Coronary artery (tissue), 2 donors: Measurements from ENCODE around the gene MYO7B.

Source experiments
- DNase-seq: peaks from one replicate; pipeline ENCODE4 v3.0.0-alpha.2; 2017; ENCODE audit warnings: low spot score
- H3K27ac ChIP-seq, 2 donors: fragments of 200-600 bp; sonication (generic); one replicate each; pipeline ENCODE4 v1.5.1; 2016 to 2019
- H3K4me3 ChIP-seq: fragments of 200-600 bp; sonication (generic); 2 replicates; pipeline ENCODE4 v1.5.1; 2016; ENCODE audit warnings: mild to moderate bottlenecking, moderate library complexity
- CTCF ChIP-seq: fragments of 200-600 bp; sonication (generic); IDR thresholded peaks from one replicate; pipeline ENCODE4 v1.5.1; 2019; ENCODE audit warnings: antibody characterized with exemption

MYO7B gene

DNA sequence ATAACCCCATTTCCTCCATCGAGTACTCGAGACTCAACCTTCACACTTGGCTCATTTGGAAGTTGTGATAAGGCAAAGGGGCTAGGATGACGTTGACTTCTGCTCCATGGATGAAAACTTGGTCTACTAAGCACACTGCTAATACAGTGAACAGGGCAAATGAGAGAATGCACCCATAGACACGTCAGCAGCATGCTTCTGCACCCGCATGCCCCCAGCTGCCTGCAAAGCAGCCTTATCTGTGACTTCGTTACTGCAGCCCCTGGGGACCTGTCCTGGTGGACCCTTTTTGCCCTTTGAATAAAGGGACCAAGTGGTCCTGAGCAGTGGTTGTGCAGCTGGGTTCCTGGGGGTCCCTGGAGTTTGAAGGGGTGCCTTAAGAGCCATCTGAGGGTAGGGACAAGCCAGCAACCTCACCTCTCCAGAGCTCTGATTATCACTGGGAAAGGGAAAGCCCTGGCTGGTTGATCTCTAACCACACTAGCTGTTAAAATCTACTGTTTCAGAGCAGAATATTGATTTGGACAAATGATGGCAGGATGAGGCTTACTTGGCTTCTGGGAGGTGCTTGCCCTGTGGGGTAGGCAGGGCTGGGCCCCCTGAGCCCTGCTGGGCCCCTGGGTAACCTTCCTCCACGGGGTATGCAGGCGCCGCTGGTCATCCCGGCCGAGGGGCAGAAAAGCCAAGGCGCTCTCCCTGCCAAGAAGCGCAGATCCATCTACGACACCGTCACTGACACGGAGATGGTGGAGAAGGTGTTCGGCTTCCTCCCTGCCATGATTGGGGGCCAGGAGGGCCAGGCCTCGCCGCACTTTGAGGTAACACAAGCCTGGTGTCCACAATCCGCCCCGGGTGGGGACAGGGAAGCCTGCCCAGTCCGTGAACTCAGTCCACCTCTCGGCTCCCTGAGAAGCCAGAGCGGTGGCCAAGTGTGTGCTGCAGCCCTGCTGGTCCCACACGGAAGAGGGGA, 72.9 kb downstream of the MYO7B start:
- Histone ChIP-seq H3K27ac (no peak overlapping the region), H3K4me3 (no peak overlapping the region)
- no peak for TF ChIP-seq CTCF
- DNase-seq, result peak; percentile 65

DNA sequence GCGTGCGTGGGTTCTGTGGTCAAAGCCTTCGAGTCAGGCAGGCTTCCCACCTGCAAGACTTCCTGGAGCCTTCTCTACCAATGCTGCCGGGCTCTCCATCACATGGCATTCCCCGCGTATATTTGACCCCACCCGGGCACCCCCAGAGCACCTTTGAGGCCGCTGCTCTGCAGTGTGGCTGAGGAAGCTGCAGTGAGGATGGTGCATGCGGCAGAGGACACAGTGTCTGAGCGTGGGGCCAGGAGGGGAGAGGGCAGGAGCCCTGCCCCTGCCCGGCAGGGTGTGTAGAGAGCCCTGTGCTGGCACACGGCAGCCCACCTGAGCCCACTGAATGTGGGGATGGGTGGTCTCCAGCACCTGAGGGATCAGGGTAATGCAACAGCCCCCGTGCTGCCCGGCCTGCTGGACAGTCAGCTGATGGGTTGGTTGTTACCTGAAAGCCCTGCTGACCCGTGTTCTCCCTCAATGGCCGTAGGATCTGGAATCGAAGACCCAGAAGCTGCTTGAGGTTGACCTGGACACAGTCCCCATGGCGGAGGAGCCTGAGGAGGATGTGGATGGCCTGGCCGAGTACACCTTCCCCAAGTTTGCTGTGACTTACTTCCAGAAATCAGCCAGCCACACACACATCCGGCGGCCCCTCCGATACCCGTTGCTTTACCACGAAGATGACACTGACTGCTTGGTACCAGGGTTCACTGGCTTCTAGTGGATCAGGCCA, 73.7 kb downstream of the MYO7B start:
- Histone ChIP-seq H3K4me3 (no peak overlapping the region), H3K27ac (no peak overlapping the region)
- DNase-seq, result peak; percentile 53
- no peak for TF ChIP-seq CTCF

- Histone ChIP-seq H3K4me3 (no peak overlapping the region), H3K27ac (no peak overlapping the region)
- TF ChIP-seq CTCF, result no peak
- DNase-seq, result peak; percentile 41
Observed at GRCh38 chr2:127609818-127610217, 74.3 kb downstream of the MYO7B start.

GRCh38 chr2:127610561-127610960, 75.1 kb downstream of the MYO7B start:
- no peak for TF ChIP-seq CTCF
- DNase-seq, result peak; percentile 41

DNA sequence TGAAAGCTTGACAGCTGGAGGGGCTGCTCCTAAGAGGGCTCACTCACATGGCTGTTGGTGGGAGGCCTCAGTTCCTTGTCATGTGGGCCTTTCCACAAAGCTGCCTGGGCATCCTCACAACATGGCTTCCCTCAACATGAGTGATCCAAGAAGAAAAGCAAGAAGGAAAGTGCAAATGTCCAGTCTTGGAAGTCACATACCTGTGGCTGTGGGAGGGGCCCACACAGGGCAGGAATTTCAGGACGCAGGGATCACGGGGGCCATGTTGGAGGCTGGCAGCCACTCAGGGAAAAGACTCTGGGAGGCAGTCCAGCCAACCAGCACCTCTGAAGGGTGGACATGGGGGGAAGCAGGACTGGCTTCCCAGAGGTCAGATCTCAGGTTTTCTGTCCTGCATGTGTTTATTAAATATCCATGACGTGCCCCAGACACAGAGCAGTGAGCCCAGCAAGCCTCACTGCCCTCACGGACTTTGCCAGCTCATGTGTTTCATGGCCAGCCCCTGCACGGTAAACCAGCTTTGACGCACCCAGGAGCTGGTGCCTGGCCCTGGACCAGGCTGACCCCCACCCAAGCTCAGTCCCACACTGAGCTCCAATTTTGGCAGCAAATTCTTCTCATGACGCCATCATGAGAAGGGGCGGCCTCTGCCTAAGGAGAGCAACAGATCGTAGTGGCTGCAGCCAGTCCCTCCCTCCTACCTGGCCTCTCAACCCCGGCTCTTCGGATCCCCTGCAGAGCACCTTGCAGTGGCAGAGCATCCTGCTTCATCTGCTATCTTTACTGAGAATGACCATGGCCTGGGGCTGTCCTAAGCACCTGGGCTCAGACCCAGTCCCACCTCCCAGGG, 75.8 kb downstream of the MYO7B start:
- Histone ChIP-seq H3K4me3 (no peak overlapping the region), H3K27ac (no peak overlapping the region)
- no peak for TF ChIP-seq CTCF
- peak; percentile 41 for DNase-seq

More at GRCh38 chr2:127610561-127610960, 75.1 kb downstream of the MYO7B start:
- no peak overlapping the region for H3K27ac ChIP-seq
- H3K4me3 ChIP-seq, result no peak overlapping the region

DNA sequence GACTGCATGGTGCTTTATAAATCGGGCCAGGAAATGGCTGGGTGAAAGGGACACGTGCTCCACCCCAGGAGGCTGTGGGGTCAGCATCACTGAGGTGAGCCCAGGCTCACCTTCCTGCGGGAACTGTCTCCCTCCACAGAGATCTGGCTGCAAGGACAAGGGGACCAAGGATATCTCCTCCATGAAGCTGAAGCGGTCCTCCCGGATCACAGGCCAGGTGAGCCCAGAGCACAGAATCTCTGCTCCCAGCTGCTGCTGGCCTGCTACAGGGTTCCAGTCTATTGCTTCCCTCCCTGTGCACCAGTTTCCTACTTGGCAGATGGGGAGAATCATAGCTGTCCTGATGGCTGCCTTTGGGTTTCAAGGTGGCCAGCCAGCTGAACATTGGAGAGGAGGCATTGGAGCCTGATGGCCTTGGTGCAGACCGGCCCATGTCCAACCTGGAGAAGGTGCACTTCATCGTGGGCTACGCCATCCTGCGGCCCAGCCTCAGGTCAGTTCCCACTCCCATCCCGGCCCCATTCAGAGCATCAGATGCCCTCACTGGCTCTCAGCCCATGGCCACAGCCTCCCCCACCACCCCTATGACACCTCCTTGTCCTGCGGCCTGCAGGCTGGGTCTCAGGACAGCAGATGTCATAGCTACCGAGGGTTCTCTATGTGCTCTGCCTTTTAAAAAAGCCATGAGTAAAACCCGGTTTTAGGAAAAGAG, 76.8 kb downstream of the MYO7B start:
- Histone ChIP-seq H3K4me3 (no peak overlapping the region), H3K27ac (no peak overlapping the region)
- DNase-seq, result peak; percentile 46
- no peak for TF ChIP-seq CTCF
